SIG-M5 treated with dmso at 0.1 percent for 504 hours (cell line): ENCODE results near the gene IGSF5.
A peak's percentile ranks its signal among the peaks of the same experiment; 100 is the strongest.
"Not testable (repeated sequence)": the region's sequence is repeated elsewhere in the genome, so short reads cannot be mapped to it uniquely, and the experiment has no call there.

Experiments
- DNase-seq: peaks from one replicate; lab custom pipeline; 2025; ENCODE audit not compliant: unreplicated experiment; lab: John Stamatoyannopoulos, UW

Gene IGSF5

GRCh38 chr21:39744883-39745282 lies at the start of gene IGSF5:
Gene IGSF5 (plus strand): TSS chr21:39745183. CDS start chr21:39745510, 327 bp downstream.
- DNase-seq = not testable (repeated sequence)

- DNase-seq = no peak
Measured at GRCh38 chr21:39696196-39696595, 48.8 kb upstream of the IGSF5 start.

- DNase-seq = no peak
Measured at GRCh38 chr21:39696618-39697017, 48.4 kb upstream of the IGSF5 start.

- DNase-seq = no peak
Measured at GRCh38 chr21:39700318-39700717, 44.7 kb upstream of the IGSF5 start.

- no peak for DNase-seq
Measured at GRCh38 chr21:39703578-39703977, 41.4 kb upstream of the IGSF5 start.

- DNase-seq = peak; percentile 12
Measured at GRCh38 chr21:39705849-39706248, 39.1 kb upstream of the IGSF5 start.

- no peak for DNase-seq
Measured at GRCh38 chr21:39707316-39707715, 37.7 kb upstream of the IGSF5 start.

GRCh38 chr21:39710866-39711265 lies 34.1 kb upstream of the IGSF5 start:
- no peak for DNase-seq

GRCh38 chr21:39712273-39712672 lies 32.7 kb upstream of the IGSF5 start:
- no peak for DNase-seq

GRCh38 chr21:39712976-39713375 lies 32.0 kb upstream of the IGSF5 start:
- DNase-seq = no peak

GRCh38 chr21:39713905-39714304 lies 31.1 kb upstream of the IGSF5 start:
- DNase-seq = no peak

GRCh38 chr21:39714331-39714730 lies 30.7 kb upstream of the IGSF5 start:
- no peak for DNase-seq

- peak; percentile 29 for DNase-seq
Measured at GRCh38 chr21:39715804-39716397, 29.1 kb upstream of the IGSF5 start.

GRCh38 chr21:39720126-39720778 lies 24.7 kb upstream of the IGSF5 start:
- DNase-seq = peak; percentile 6

- DNase-seq = no peak
Measured at GRCh38 chr21:39721885-39722284, 23.1 kb upstream of the IGSF5 start.

- DNase-seq = no peak
Measured at GRCh38 chr21:39724944-39725343, 20.0 kb upstream of the IGSF5 start.

- no peak for DNase-seq
Measured at GRCh38 chr21:39726133-39726532, 18.9 kb upstream of the IGSF5 start.

GRCh38 chr21:39727401-39728120 lies 17.4 kb upstream of the IGSF5 start:
- no peak for DNase-seq

- DNase-seq = no peak
Measured at GRCh38 chr21:39728341-39728740, 16.6 kb upstream of the IGSF5 start.

GRCh38 chr21:39730418-39731157 lies 14.4 kb upstream of the IGSF5 start:
- DNase-seq = no peak

- no peak for DNase-seq
Measured at GRCh38 chr21:39736716-39737115, 8.3 kb upstream of the IGSF5 start.
